Breast epithelium (tissue), 4 donors: ENCODE results near the gene GTF3A. TPM values are rescaled to one million over a fixed set of nuclear protein-coding genes. Genes with fewer than 3 reads are reported as not detected.

Experiments
- DNase-seq, 2 donors: peaks; one replicate each; pipeline ENCODE4 v3.0.0-alpha.2; 2019; ENCODE audit warnings: low spot score in 2 of 2
- H3K27ac ChIP-seq, 2 donors: fragments of 200-600 bp; sonication (generic) in 1 of 2; one replicate each; pipeline ENCODE4 v1.5.1; 2016 to 2019; ENCODE audit warnings: mild to moderate bottlenecking in 1 of 2
- H3K27me3 ChIP-seq, 2 donors: fragments of 200-600 bp; sonication (generic) in 1 of 2; one replicate each; pipeline versions ENCODE4 v1.5.1 to v1.6.0; 2017 to 2019; ENCODE audit warnings: control low read depth in 1 of 2, mild to moderate bottlenecking in 1 of 2
- H3K36me3 ChIP-seq: fragments of 200-600 bp; one replicate; pipeline ENCODE4 v1.5.1; 2019
- H3K4me1 ChIP-seq, 2 donors: fragments of 200-600 bp; sonication (generic); one replicate each; pipeline ENCODE4 v1.5.1; 2016 to 2019; ENCODE audit warnings: control low read depth in 1 of 2
- H3K4me3 ChIP-seq, 3 donors: fragments of 200-600 bp; sonication (generic); 1 replicate in 2 of 3; 2 replicates in 1 of 3; pipeline ENCODE4 v1.5.1; 2016 to 2019; ENCODE audit warnings: mild to moderate bottlenecking in 3 of 3, moderate library complexity in 2 of 3
- H3K9me3 ChIP-seq, 2 donors: fragments of 200-600 bp; sonication (generic) in 1 of 2; one replicate each; pipeline ENCODE4 v1.5.1; 2016 to 2019; ENCODE audit warnings: control low read depth in 1 of 2
- CTCF ChIP-seq, 3 donors: fragments of 450-650 bp; IDR thresholded peaks; one replicate each; pipeline ENCODE4 v1.5.1; 2016 to 2017; ENCODE audit warnings: antibody characterized with exemption in 3 of 3, mild to moderate bottlenecking in 3 of 3, moderate library complexity in 3 of 3
- POLR2A ChIP-seq: fragments of 450-650 bp; IDR thresholded peaks from one replicate; pipeline ENCODE4 v1.6.1; 2016; ENCODE audit warnings: antibody characterized with exemption, mild to moderate bottlenecking, moderate library complexity
- POLR2AphosphoS5 ChIP-seq, 3 donors: sonication (generic); formaldehyde crosslinking; IDR thresholded peaks; one replicate each; pipeline ENCODE4 v1.6.1; 2017; ENCODE audit warnings: antibody characterized with exemption in 3 of 3
- intact Hi-C: fragments of 100-400 bp; cut with DNase I; formaldehyde crosslinking; loops from one replicate; pipeline ENCODE4 v1.15.1; 2023; ENCODE audit warnings: low total_unique reads
- total RNA-seq, 3 donors: library from RNA; depleted of rRNA; stranded (reverse); fragments of >200 nt; gene quantifications; one replicate each; pipeline ENCODE4 v1.1.0, GENCODE V29; 2016

Gene GTF3A
- total RNA-seq, 3 donors from 2014 or later = 124 to 186 (median 175) TPM

DNA sequence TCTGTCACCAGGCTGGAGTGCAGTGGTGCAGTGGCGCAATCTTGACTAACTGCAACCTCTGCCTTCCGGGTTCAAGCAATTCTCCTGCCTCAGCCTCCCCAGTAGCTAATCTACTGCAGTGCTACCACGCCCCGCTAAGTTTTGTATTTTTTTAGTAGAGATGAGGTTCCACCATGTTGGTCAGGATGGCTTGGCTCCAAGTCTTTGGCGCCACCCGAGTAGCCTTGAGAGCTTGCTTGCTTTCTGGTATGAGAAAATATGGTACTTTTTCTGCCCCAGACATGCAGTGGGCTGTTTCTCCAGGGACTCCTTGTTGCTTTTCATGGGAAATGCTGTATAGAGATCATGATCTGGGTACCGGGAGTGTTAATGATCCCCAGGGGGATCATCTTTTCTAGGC, 34.5 kb upstream of the GTF3A start:
- no peak overlapping the region for H3K4me3 ChIP-seq
- H3K27me3 ChIP-seq = no peaks in the 10 kb centered on the region
- no peaks in the 10 kb centered on the region for H3K36me3 ChIP-seq
- no peaks in the 10 kb centered on the region for H3K9me3 ChIP-seq
- intact Hi-C loops = no loop called here
- H3K27ac ChIP-seq = no peak overlapping the region
- no peaks in the 10 kb centered on the region for H3K4me1 ChIP-seq
- DNase-seq = no peak
- TF ChIP-seq CTCF (IDR thresholded peaks at IDR 0.05) (no peak), POLR2A (no peak), POLR2AphosphoS5 (IDR thresholded peaks at IDR 0.05) (no peak)

- H3K4me1 ChIP-seq = no peaks in the 10 kb centered on the region
- H3K27me3 ChIP-seq = no peaks in the 10 kb centered on the region
- H3K27ac ChIP-seq = no peak overlapping the region
- DNase-seq = no peak
- intact Hi-C loops = no loop called here
- TF ChIP-seq POLR2A (no peak), CTCF (IDR thresholded peaks at IDR 0.05) (no peak), POLR2AphosphoS5 (IDR thresholded peaks at IDR 0.05) (no peak)
- no peaks in the 10 kb centered on the region for H3K9me3 ChIP-seq
- H3K4me3 ChIP-seq = no peak overlapping the region
- H3K36me3 ChIP-seq = no peaks in the 10 kb centered on the region
Observed at GRCh38 chr13:27391471-27391870, 32.9 kb upstream of the GTF3A start.

GRCh38 chr13:27393101-27393500, 31.3 kb upstream of the GTF3A start:
- TF ChIP-seq CTCF (IDR thresholded peaks at IDR 0.05) (no peak), POLR2AphosphoS5 (IDR thresholded peaks at IDR 0.05) (no peak), POLR2A (no peak)

DNA sequence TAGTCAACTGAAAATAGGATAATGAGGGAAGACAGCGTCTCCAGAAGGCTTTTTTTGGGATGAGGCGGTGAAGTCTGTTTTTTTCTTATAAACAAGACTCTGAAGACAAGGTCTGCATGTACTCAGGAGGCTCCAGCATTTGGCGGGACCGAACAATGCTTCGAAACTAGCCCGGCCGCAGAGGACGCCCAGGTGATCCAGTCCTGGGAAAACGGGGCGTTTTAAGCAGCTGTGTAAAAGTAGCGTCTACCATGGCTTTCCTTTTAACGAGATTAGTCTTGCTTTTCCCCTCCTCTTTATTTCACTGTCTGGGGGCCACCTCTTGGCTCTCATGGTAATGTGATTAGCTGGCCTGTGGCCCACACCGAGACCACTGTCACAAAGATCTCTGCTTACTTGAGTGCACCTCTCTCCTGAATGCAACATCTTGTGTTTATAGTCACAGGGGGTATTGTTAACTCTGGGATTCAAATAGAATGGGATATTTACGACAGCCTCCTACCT, 29.4 kb upstream of the GTF3A start:
- no peak overlapping the region for H3K4me3 ChIP-seq
- no peaks in the 10 kb centered on the region for H3K9me3 ChIP-seq
- no peak overlapping the region for H3K27ac ChIP-seq
- intact Hi-C loops = no loop called here
- H3K27me3 ChIP-seq = no peaks in the 10 kb centered on the region
- no peak for DNase-seq
- no peaks in the 10 kb centered on the region for H3K4me1 ChIP-seq
- H3K36me3 ChIP-seq = no peaks in the 10 kb centered on the region
- TF ChIP-seq POLR2A = no peak
- no peak for TF ChIP-seq CTCF (IDR thresholded peaks at IDR 0.05)
- no peak for TF ChIP-seq POLR2AphosphoS5 (IDR thresholded peaks at IDR 0.05)

More at GRCh38 chr13:27393101-27393500, 31.3 kb upstream of the GTF3A start:
- no peaks in the 10 kb centered on the region for H3K27me3 ChIP-seq
- no peaks in the 10 kb centered on the region for H3K36me3 ChIP-seq
- no peak overlapping the region for H3K27ac ChIP-seq
- no peak overlapping the region for H3K4me3 ChIP-seq
- no peaks in the 10 kb centered on the region for H3K4me1 ChIP-seq
- DNase-seq = no peak
- intact Hi-C loops = no loop called here
- H3K9me3 ChIP-seq = no peaks in the 10 kb centered on the region

DNA sequence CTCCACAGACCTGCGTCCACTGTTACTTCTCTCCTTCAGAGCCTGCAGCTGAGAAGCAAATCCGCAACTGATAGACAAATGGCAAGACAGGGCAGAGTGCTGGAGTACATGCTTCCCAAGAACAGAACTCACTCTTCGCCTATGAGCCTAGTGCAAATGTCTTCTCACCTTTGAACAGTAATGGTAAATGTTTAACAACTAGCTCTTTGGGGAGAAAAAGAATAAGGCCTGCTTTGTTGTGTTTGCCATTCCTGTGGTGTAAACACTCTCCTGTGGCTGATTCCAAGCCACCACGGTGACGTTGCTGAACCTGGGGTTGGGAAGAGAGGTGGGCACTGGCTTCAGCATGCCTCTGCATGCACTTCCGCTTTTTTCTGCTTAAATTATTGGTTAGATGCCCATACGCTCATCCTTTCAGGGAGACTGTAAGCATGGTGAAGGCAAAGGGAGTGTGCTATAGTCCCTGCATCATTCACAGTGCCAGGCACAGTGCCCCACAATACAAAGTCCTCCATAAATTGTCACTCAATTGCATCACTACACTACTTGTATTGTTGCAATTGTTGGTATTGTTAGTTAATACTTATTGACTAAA, 28.1 kb upstream of the GTF3A start:
- intact Hi-C loops = no loop called here
- TF ChIP-seq POLR2A = no peak
- no peak for TF ChIP-seq CTCF (IDR thresholded peaks at IDR 0.05)
- no peak for TF ChIP-seq POLR2AphosphoS5 (IDR thresholded peaks at IDR 0.05)
- no peak overlapping the region for H3K4me3 ChIP-seq
- no peaks in the 10 kb centered on the region for H3K4me1 ChIP-seq
- DNase-seq = no peak
- no peaks in the 10 kb centered on the region for H3K9me3 ChIP-seq
- no peak overlapping the region for H3K27ac ChIP-seq
- no peaks in the 10 kb centered on the region for H3K27me3 ChIP-seq
- no peaks in the 10 kb centered on the region for H3K36me3 ChIP-seq
